Stimulated activated CD8-positive, alpha-beta memory T cell treated with anti-CD3 and anti-CD28 coated beads, Interleukin-2, amount 100 ng/mL, for 1 hour (primary cell): ENCODE data around the gene IRGQ.

Experiments used
- DNase-seq, 2 donors: peaks; one replicate each; pipeline ENCODE4 v3.0.0-alpha.2; 2020; ENCODE audit warnings: low read depth in 2 of 2

The IRGQ gene

DNA sequence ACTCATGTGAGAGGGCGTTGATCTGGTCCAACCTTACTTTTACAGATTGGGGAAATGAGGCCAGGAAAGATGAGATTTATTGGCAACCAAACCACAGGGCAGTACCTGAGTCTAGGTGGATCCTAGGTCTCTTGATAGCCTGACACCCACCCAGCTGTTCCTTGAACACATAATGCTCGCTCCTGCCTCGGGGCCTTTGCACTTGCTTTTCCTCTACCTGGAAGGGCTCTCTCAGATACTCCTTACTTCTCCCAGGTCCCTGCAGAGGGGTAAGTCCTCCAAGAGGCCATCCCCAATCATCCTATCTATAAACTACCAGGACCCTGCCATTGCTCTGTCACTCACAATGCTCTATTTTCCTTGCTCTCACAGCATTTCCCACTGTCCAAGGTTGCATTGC is 55.6 kb downstream of the IRGQ start:
- no peak for DNase-seq

DNA sequence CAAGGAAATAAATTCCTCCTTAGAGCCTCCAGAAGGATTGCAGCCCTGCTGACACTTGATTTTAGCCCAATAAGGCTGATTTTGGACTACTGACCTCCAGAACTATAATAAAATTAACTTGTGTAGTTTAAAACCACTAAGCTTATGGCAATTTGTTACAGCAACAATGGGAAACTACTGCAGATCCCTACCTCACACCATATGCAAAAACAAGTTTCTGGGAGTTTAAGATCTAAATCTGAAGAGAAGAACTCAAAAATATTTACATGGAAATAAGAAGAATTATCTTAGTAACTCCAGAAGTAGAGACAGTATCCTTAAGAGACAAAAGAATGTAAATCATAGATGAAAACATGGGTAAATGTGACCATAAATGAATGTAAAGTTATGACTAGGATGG is 57.0 kb downstream of the IRGQ start:
- DNase-seq, result no peak

DNA sequence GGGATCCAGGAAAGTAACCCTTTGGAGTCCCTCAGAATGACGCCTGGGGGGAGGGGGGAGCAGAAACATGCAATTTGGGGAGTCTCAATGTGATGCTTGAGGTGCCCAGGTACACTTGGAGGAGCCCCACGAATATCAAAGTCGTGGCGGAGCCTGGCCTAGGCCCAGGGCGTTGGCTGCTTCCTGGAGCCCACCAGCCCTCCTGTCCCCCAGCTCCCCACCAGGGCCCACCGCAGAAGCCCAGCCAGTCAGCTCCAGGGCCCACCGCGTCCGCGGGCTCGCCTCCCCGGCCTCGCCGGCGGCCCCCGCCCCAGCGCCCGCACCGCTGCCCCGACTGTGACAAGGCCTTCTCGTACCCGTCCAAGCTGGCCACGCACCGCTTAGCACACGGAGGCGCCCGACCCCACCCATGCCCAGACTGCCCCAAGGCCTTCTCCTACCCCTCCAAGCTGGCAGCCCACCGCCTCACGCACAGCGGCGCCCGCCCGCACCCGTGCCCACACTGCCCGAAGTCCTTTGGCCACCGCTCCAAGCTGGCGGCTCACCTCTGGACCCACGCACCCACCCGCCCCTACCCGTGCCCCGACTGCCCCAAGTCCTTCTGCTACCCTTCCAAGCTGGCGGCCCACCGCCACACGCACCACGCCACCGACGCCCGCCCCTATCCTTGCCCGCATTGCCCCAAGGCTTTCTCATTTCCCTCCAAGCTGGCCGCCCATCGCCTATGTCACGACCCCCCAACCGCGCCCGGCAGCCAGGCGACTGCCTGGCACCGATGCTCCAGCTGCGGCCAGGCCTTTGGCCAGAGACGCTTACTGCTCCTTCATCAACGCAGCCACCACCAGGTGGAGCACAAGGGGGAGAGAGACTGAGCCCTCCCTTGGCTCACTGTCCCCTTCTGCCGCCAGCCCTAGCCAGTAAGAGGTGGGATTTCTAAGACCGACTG is 60.8 kb downstream of the IRGQ start:
- no peak for DNase-seq
